GM10266 (cell line): ENCODE measurements around the gene RBM43.
"Not testable (repeated sequence)": the region's sequence is repeated elsewhere in the genome, so short reads cannot be mapped to it uniquely, and the experiment has no call there.

Experiments used
- DNase-seq: peaks from one replicate; pipeline ENCODE4 v3.0.0; 2012; ENCODE audit errors: extremely low spot score
- TF ChIP-seq, protein P1 (sequence below): IDR thresholded peaks from 2 replicates; pipeline ENCODE4 v1.5.1; 2012; ENCODE audit warnings: mild to moderate bottlenecking, low read depth; ENCODE audit not compliant: control insufficient read depth, insufficient read depth; ENCODE audit errors: missing control alignments

The RBM43 gene

DNA sequence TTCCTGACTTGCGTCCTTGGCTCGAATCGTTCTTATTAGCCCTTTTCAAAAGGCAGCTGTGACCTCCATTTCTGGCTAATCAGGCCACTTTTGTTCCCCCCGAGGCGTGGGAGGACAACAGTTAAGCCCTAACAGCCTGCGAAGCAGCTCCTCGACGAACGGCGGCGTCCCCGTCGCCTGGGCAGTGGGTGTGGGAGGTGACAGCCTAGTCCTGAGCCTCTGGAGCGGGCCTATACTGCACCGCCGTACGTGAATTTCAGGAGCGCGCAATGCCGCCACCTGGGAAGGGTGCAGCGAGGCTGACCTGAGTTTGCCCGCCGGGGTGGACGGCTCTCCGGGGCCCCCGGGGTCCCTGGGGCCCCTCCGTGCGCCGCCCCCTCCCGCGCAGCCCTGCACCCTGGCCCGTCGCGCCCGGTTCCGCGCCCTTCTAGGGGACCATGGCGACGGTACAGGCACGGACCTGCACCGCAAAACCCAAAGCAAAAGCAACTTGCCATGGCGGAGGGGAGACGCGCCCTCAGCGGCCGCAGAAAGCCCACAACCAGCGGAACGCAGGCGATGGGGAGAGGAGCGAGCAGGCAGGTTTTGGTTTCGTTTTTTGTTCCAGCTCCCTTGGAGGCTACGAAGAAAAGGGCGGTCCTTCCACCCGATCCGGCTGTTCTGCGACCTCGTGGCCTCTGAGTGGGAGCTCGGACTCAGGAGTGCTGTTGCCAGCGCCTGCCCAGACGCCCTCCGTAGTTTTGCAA lies at the start of gene RBM43:
Gene RBM43, minus strand, starts transcription at position 633 of the 746 bp plus-strand sequence. Its CDS starts 136 bp downstream, at position 497.
- peak; percentile 91 for DNase-seq
- TF ChIP-seq, protein P1, sequence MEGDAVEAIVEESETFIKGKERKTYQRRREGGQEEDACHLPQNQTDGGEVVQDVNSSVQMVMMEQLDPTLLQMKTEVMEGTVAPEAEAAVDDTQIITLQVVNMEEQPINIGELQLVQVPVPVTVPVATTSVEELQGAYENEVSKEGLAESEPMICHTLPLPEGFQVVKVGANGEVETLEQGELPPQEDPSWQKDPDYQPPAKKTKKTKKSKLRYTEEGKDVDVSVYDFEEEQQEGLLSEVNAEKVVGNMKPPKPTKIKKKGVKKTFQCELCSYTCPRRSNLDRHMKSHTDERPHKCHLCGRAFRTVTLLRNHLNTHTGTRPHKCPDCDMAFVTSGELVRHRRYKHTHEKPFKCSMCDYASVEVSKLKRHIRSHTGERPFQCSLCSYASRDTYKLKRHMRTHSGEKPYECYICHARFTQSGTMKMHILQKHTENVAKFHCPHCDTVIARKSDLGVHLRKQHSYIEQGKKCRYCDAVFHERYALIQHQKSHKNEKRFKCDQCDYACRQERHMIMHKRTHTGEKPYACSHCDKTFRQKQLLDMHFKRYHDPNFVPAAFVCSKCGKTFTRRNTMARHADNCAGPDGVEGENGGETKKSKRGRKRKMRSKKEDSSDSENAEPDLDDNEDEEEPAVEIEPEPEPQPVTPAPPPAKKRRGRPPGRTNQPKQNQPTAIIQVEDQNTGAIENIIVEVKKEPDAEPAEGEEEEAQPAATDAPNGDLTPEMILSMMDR, result no peak

DNA sequence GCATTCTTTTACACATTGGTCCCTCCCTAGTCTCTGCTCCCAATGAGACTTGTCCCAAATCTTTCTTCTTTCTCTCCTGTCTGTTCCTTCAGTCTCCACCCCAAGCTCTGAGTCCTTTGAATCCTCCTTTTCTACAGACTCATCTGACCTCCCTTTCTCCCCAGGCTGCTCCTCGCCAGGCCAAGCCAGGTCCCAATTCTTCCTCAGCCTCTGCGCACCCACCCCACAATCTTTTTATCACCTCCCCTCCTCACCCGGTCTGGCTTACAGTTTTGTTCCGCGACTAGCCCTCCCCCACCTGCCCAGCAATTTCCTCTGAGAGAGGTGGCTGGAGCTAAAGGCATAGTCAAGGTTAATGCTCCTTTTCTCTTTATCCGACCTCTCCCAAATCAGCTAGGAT lies 48.6 kb upstream of the RBM43 start:
- not testable (repeated sequence) for DNase-seq

DNA sequence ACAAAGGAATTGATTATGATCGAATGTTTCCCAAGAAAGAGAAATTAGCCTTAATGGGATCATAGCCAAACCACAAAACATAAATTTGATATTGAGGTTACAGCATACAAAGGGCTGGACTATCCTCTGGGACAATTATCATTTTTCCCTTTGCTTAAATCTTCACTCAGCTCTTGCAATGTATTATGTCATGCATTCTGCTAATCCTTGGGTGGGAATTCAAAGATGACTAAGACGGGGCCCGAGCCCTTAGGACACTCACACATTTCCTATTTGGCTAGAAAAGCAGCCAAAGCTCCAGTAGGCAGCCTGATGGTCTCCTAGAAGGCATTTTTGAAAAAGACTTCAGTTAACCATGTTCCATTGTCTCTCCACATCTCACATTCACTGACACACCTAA lies 45.0 kb upstream of the RBM43 start:
- no peak for DNase-seq
- TF ChIP-seq, protein P1, result no peak

DNA sequence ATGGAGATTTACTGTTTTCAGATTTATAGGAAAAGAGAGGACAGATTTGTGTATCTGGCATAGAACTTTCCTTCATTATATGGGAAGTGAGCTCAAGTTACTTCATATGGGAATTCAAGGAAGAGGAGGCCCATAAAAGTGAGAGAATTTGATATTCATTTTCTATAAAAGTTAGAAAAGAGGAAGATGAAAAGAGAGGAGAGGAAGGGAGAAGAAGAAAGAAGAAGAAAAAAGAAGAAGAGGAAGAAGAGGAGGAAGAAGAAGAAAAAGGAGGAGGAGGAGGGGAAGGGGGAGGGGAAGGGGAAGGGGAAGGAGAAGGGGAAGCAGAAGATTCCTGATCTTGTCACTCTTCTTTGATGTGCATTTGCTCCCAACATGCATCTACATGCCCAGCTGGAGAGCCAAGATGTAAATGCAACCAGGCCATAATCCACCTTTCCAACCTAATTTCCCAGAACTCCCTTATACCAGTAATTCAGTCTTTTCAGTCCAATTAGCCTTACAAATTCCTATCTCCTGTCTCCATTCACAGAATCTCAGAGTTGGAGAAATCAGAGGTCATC lies 43.5 kb upstream of the RBM43 start:
- TF ChIP-seq, protein P1, result no peak
- DNase-seq, result no peak

DNA sequence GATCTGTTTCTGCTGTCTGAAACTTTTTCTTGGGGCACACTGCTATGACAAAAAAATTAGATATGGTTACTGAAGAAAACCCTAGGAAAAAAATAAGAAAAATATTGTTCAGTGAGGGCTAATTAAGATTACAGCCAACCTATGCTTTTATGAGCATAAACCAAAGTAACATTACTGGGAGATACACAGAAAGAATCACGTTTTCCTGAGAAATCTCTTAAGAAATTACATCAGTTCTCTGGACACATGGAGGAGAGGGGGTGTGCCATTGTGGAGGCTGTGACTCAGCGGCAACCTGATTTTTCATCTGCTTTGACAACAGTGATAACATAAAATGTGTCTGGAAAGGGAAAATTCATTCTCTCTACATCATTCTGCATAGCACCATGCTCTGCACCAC lies 41.2 kb upstream of the RBM43 start:
- no peak for DNase-seq
- TF ChIP-seq, protein P1, result no peak

DNA sequence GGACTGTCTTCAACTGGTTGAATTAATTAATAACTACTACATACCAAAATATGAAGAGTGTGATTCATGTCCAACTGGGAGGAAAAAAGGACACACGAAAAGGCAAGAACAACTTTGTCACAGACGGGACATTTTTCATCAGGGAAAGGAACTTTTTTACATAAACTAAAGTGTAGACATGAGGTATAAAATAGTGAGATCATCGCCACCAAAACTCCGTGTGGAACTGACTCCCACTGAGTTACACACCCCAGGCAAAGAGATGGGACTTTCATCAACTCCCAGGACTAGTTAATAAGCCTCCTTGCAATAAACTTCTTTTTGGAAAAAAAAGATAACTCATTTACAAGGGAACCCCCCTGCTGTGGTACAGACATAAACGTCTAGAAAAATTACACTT lies 40.7 kb upstream of the RBM43 start:
- TF ChIP-seq, protein P1, result no peak
- no peak for DNase-seq

DNA sequence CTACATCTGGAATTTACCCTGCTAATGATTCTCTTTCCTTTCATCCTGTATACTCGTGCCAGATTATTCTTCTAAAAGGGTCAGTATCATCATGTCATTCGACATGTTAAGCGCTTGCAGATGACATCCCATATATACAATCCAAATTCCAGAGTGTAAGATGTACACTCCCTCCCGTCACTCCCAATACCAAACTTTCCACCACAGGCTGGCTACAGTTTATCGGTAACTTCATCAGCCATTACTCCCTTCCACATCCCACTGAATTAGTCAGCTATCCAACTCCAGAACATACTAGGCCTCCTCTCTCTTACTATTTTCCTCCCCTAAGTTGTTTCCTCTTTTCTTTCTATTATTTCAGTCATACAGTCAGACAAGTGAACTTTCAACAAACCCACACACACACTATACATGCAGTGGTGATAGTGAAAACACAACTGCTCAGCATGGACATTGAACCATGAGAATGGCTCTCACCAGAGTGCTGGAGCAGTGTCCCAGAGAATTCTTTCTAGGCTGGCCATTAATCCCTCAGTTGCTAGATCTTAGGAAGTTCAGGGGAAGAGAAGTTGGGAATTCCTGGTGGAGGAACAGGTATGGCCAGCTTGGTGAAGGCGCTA lies 38.4 kb upstream of the RBM43 start:
- TF ChIP-seq, protein P1, result no peak
- DNase-seq, result no peak
